Measurements from ENCODE around the gene NHEJ1.
"Not testable (repeated sequence)": the region's sequence is repeated elsewhere in the genome, so short reads cannot be mapped to it uniquely, and the experiment has no call there.

NHEJ1 gene

DNA sequence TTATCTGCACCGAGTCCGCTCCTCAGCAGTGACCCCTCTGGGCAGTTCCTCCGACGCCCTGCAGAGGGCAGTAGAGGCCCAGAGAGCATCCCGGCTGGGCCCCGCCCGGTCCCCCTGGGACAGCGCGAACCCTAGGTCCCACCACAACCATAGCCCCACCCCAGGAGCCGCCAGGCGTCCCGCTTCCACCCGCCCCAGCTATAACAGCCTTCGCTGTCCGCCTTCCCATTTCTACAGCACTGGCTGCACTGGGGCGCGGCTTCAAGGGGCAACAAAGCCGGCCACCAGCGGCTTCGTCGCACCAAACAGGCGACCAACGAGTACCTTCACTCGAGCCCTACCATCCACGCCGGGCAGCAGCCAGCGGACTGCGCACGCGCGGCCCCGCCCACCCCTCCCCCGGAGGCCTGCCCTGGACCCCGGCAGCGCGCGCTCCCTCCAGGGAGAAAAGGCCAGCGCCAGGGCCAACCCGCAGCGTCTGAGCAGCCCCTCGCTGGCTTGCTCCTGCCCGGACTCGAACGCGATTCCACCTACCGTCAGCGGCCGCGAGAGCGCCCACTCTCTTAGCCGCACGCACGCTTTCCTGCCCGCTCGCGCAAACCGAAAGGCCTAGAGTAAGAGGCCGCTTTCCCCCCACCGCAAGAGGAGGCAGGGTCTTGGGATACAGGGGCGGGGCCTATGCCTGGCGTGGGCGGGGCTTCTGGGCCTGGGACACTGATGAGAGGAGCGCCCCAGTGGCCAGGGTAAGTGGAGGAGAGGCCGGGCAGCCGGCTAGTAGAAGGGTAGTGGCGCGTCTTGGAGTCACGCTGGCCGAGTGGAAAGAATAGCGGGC lies at the start of gene NHEJ1:
NHEJ1 (minus strand) TSS at position 630 of the 832 bp plus-strand sequence. CDS start 2,453 bp downstream, outside the sequence.
- peak; percentile 74 for DNase-seq

DNA sequence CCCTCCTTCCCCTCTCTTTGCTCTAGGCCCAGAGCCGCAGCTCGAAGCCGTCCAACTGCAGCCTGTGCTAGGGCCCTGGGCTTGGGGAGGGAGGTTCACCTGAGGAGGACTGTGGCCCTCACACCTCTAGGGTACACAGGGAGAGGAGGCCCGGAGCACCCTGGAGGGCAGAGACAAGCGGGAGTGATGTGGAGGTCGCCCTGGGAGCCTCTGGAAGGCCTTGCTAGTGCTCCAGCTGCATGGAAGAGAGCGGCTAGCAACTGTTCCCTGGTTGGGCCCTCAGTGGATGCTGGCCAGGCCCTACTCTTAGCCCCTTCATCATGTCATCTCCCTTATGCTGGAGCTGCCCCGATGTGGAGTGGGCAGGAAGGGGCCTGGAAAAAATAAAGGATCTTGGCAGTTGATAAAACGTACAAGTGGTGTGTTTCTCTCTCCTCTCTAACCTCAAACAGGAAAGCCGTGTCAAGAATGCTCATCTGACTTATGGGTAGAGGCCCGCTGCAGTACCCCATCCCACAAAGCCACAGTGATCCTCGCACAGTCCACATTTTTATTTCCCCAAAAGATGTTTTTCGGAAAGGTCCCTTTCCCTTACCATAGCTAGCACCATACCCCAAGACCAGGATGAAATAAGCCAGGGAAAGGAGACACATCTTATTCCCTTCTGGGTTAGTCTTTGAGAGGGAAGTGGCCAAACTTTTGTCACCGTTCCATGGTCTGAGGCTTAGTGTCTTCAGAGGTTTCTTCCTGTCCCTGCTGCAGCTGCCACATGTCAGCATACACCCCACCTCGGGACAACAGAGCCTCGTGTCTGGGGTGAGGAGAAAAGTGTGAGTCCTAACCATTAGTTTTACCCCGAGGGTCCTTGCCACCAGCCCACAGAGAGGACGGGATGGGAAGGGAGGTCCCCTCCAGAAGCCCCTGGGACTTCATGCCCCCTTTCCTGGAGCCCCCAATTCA lies 48.9 kb upstream of the NHEJ1 start:
- no peak for DNase-seq

DNA sequence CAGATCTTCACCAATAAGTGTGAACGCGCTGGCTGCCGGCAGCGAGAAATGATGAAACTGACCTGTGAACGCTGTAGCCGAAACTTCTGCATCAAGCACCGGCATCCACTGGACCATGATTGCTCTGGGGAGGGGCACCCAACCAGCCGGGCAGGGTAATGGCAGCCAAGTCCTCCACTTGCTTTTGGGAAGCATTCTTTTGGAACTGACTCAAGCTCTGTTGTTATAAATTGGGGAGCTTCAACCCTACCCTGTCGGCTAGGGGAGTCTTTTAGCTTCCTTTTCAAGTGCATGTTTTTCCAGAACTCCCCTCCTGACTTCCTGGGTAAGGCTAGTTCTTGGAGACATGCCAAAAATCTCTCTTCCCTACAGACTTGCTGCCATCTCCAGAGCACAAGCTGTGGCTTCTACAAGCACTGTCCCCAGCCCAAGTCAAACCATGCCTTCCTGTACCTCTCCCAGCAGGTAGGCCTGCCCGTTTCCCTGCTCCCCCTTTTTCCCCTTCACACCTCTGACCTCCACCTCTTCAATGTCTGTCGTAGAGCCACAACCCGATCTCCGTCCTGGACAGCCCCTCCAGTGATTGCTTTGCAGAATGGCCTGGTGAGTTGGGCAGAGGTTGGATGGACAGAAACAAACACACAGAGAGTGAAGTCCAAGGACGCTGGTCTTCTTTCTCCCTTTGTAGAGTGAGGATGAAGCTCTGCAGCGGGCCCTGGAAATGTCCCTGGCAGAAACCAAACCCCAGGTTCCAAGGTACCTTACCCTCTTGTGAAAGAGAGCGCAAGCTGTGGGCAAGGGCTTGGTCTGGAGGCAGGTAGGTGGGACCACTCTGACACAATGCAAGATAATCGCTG lies 47.5 kb upstream of the NHEJ1 start:
- DNase-seq = no peak

DNA sequence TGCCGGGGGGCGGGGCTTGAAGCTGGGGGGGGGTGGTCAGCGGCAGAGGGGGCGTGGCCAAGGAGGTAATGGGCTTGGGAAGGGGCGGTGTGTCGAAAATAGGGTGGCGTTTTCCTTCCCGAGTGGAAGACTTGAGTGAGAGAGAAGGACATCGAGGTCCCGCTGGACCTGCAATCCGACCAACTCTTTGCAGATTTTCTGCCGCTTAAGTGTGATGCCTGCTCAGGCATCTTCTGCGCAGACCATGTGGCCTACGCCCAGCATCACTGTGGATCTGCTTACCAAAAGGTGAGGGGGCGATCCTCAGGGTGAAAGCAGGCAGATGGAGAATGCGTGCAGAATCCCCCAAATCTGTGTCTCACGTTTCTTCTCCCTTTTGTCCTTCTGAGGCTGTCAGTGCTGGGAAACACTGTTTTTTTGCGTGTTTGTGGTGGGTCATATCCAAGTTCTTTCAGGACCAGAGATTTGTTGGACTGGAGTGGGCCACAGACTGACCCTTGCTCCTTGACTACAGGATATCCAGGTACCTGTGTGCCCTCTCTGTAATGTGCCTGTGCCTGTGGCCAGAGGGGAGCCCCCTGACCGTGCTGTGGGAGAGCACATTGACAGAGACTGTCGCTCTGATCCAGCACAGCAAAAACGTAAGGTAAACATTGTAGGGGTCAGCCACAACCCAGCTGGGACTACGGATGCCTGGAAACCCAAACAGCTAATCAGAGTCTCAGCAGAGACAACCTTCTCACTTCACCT lies 46.7 kb upstream of the NHEJ1 start:
- no peak for DNase-seq

- peak; percentile 82 for DNase-seq
Observed at GRCh38 chr2:219206328-219207133, 45.9 kb upstream of the NHEJ1 start, which contains the start of gene ZFAND2B. Gene ZFAND2B (plus strand): TSS chr2:219206782. CDS start chr2:219206988, 206 bp downstream.

DNA sequence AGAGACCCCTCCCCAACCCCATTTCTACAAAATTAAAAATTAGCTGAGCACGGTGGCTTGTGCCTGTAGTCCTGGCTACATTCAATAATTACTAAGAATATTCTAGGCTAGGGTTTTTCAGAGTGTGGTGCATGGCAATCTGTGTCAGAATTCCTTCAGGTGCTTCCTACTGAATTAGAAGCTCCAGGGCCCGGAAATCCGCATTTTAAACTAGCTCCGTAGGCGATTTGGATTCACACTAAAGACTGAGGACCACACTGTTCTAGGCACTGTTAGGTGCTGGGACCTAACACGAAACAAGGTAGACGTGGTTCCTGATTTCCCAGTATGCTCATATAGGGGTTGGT lies 45.3 kb upstream of the NHEJ1 start:
- DNase-seq = no peak

GRCh38 chr2:219205165-219205538 lies 44.5 kb upstream of the NHEJ1 start:
- no peak for DNase-seq

DNA sequence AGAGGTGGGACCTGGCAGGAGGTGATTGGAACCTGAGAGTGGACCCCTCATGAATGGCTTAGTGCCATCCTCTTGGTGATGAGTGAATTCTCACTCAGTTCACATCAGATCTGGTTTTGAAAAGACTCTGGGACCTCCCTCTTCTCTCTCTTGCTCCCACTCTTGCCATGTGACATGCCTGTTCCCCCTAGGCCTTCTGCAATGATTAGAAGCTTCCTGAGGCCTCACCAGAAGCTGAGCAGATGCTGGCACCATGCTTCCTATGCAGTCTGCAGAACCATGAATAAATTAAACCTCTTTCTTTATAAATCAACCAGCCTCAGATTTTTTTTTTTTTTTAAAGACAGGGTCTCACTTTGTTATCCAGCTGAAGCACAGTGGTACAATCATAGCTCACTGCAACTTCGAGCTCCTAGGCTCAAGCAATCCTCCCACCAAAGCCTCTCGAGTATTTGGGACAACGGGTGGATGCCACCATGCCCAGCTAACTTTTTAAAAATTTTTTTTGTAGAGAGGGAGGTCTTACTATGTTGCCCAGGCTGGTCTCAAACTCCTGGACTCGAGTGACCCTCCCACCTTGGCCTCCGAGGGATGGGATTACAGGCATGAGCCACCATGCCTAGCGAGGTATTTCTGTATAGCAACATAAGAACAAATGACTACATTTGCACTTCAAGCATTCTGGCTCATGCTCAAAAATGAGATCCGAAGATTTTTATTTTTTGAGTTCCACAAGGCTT lies 44.0 kb upstream of the NHEJ1 start:
- no peak for DNase-seq

GRCh38 chr2:219201331-219201730 lies 40.7 kb upstream of the NHEJ1 start:
- not testable (repeated sequence) for DNase-seq

- not testable (repeated sequence) for DNase-seq
Observed at GRCh38 chr2:219200502-219201326, 40.1 kb upstream of the NHEJ1 start.

DNA sequence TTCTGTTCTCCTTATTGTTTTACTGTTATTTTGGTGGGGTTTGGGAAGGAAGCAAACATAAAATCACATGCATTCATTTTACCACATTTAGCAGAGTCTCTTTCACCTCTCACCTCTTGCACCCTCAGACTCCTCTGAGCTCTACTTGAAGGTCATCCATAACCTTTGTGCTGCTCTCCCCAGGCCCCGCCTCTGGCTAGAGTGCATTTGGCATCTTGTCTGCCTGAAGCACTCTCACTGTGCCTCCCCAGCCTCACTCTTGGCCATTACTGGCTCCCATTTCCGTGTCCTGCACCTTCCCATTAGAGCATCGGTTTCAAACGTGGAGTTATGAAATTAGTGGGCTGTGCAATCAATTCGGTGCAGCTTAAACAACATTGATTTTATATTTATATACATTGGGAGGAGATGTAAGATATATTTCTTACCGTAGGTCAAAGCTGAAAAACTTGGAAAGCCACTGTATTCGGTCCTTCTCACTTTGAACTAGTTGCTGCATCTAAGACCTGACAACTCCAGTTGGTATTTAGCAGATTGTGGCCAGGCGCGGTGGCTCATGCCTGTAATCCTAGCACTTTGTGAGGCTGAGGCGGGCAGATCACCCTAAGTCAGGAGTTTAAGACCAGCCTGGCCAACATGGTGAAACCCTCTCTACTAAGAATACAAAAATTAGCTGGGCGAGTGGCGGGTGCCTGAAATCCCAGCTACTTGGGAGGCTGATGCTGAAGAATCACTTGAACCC lies 39.0 kb upstream of the NHEJ1 start:
- DNase-seq = no peak

DNA sequence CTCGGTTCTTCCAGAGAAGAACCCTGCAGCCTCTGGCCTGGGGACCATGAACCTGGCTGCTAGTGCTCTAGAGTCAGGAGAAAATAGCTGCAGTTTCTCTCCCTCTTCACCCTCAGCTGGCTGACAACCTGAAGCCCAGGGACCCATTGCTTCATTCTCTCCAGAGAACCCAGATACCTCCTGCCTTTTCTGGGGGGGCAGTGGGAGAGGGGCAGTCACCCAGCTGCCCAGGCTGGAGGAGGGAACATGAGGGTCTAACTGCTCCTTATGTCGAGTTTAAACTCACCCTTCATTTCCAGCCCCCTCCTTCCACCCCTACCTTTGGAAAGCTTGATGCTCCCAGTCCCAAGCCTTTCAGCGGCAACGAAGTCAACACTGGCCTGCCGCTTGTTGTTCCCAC lies 38.4 kb upstream of the NHEJ1 start:
- no peak for DNase-seq

GRCh38 chr2:219197388-219197787 lies 36.8 kb upstream of the NHEJ1 start:
- DNase-seq = no peak

- no peak for DNase-seq
Observed at GRCh38 chr2:219186754-219187456, 26.3 kb upstream of the NHEJ1 start.

- no peak for DNase-seq
Observed at GRCh38 chr2:219184121-219184520, 23.5 kb upstream of the NHEJ1 start.

DNA sequence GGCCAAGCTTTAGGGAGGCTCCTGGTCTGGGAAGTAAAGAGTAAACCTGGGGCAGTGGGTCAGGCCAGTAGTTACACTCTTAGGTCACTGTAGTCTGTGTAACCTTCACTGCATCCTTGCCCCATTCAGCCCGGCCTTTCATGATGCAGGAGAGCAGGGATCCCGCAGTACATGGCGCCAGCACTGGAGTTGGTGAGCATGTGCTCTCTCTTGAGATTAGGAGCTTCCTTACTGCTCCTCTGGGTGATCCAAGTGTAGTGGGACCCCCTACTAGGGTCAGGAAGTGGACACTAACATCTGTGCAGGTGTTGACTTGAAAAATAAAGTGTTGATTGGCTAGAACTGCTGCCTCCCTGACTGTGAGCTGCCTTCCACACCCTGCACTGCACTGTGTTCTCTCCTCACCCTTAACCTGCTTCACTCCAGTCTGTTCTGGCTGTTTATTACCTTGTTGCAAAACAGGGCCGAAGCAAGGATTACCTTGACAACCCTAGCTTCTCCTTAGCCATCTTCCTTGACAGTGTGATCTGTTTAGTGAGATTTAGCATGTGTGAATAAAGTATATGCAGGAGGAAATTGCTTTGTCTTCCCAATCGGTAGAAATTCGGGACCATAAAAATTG lies 22.6 kb upstream of the NHEJ1 start:
- DNase-seq = no peak

- no peak for DNase-seq
Observed at GRCh38 chr2:219182331-219183150, 21.9 kb upstream of the NHEJ1 start.

Data from NCI-H446 treated with DMSO at 0.1 percent for 48 hours (cell line).